ENCODE results near the gene ASCC3. TPM values are rescaled to one million over a fixed set of nuclear protein-coding genes. Genes with fewer than 3 reads are reported as not detected.

Gene ASCC3
- total RNA-seq, 1 experiment from 2014 or later: 40.5 TPM

GRCh38 chr6:100568255-100568654, 312.9 kb downstream of the ASCC3 start (continued):
- no peak for TF ChIP-seq REST (IDR thresholded peaks at IDR 0.05; ENCODE audit: low read depth)
- no peak for TF ChIP-seq FOSL1 (IDR thresholded peaks at IDR 0.05; ENCODE audit: low read depth)
- no peak for TF ChIP-seq YY1 (IDR thresholded peaks at IDR 0.05; ENCODE audit: extremely low read depth, insufficient replicate concordance, low read depth, low read length)
- TF ChIP-seq POLR2AphosphoS5 (IDR thresholded peaks at IDR 0.05; ENCODE audit: low read depth, low read length): no peak
- TF ChIP-seq SP1 (IDR thresholded peaks at IDR 0.05; ENCODE audit: low read depth): no peak

- 0 out of 4 replicates have a peak, but pooled peaks cover 0 to 1% of the 10 kb centered on the region in 2 experiments for H3K36me3 ChIP-seq (ENCODE audit: control insufficient read depth in 1 of 2, insufficient read depth in 2 of 2, low read length in 2 of 2)
- no peaks in the 10 kb centered on the region for H4K20me1 ChIP-seq (ENCODE audit: insufficient read depth)
- RAD21 ChIA-PET (ENCODE audit: low non-redundant PET in 1 of 2, low total read pairs in 2 of 2, uncharacterized antibody in 2 of 2, unreplicated experiment in 2 of 2): no interaction called here
- no peaks in the 10 kb centered on the region for H3K27me3 ChIP-seq (ENCODE audit: insufficient read depth, low read length)
- TF ChIP-seq SRF (IDR thresholded peaks at IDR 0.05; ENCODE audit: low read depth) (no peak), POLR2AphosphoS5 (IDR thresholded peaks at IDR 0.05; ENCODE audit: low read depth, low read length) (no peak), ELF1 (IDR thresholded peaks at IDR 0.05; ENCODE audit: borderline replicate concordance, low read depth) (no peak), SIN3A (IDR thresholded peaks at IDR 0.05; ENCODE audit: low read depth) (no peak), YY1 (IDR thresholded peaks at IDR 0.05; ENCODE audit: extremely low read depth, insufficient replicate concordance, low read depth, low read length) (no peak)
- no peak for DNase-seq (ENCODE audit: low read depth, low spot score)
- H3K4me1 ChIP-seq (ENCODE audit: control insufficient read depth in 1 of 2, insufficient read depth in 2 of 2, low read length in 2 of 2): no peaks in the 10 kb centered on the region
- no peak overlapping the region for H3K27ac ChIP-seq (ENCODE audit: low read depth, low read length)
- H3K9me3 ChIP-seq (ENCODE audit: control insufficient read depth in 1 of 2, insufficient read depth in 1 of 2, low read depth in 1 of 2, low read length in 2 of 2): no peaks in the 10 kb centered on the region
- BruUV-seq (replicated peaks): no TSS peak
- ATAC-seq: no peak
- CTCF ChIA-PET: no interaction called here
- H3K4me2 ChIP-seq (ENCODE audit: low read length): no peak overlapping the region
- H2AFZ ChIP-seq (ENCODE audit: low read depth, low read length, poor library complexity, severe bottlenecking): no peak overlapping the region
- POLR2A ChIA-PET: no interaction called here
- no peaks in the 10 kb centered on the region for H3K9me2 ChIP-seq (ENCODE audit: insufficient read depth)
- no peaks in the 10 kb centered on the region for H3K79me2 ChIP-seq (ENCODE audit: insufficient read depth, low read length)
- no peak overlapping the region for H3K4me3 ChIP-seq (replicated peaks in 1 of 2; ENCODE audit: low read depth in 1 of 2, low read length in 2 of 2)
- intact Hi-C loops (cut with micrococcal nuclease): no loop called here
- no peak overlapping the region for H3K9ac ChIP-seq (ENCODE audit: low read length)
Measured at GRCh38 chr6:100566563-100566962, 314.6 kb downstream of the ASCC3 start.

Measured in HCT116 (cell line).